ENCODE results near the gene PNLIPRP2.

PNLIPRP2 gene

GRCh38 chr10:116686632-116687031 is 65.9 kb downstream of the PNLIPRP2 start:
- no peak for DNase-seq

- no peak for DNase-seq
These were observed 66.9 kb downstream of the PNLIPRP2 start for GRCh38 chr10:116687633-116688032.

- no peak for DNase-seq
These were observed 67.5 kb downstream of the PNLIPRP2 start for GRCh38 chr10:116688241-116688711.

- no peak for DNase-seq
These were observed 68.2 kb downstream of the PNLIPRP2 start for GRCh38 chr10:116688741-116689495.

- no peak for DNase-seq
These were observed 69.0 kb downstream of the PNLIPRP2 start for GRCh38 chr10:116689744-116690143.

GRCh38 chr10:116690356-116691322 is 69.9 kb downstream of the PNLIPRP2 start:
- DNase-seq = no peak

- no peak for DNase-seq
These were observed 70.9 kb downstream of the PNLIPRP2 start for GRCh38 chr10:116691635-116692034.

- no peak for DNase-seq
These were observed 71.5 kb downstream of the PNLIPRP2 start for GRCh38 chr10:116692225-116692624.

GRCh38 chr10:116694243-116694926 is 73.6 kb downstream of the PNLIPRP2 start:
- DNase-seq = no peak

Measured in activated naive CD4-positive, alpha-beta T cell treated with anti-CD3 and anti-CD28 coated beads, Interleukin-2, amount 50 U/mL, for 16 hours (primary cell).